NCI-H2029 treated with DMSO at 0.1 percent for 48 hours (cell line): ENCODE results near the gene TSPAN5.

ENCODE experiments used
- DNase-seq: peaks from one replicate; lab custom pipeline; 2025; lab: John Stamatoyannopoulos, UW

The TSPAN5 gene

DNA sequence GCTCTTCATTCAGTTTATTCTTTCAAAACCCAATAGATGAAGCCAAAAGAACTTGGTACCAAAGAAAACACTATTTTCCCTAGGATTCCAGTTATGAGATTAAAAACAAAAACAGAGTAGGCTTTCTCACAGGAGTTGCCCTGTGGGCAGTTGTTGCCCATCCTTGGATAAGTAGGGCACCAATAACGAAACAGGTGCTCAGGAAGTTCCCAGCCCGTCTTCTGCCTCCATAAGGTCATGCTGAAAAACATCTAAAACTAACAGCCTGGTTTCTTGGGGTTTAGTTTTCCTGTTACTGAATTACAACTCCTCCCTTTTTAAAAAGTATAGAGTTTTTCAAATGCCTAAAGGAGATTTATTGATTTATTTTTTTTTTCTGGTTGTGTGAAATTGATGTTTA lies 14.7 kb downstream of the TSPAN5 start:
- DNase-seq = no peak

DNA sequence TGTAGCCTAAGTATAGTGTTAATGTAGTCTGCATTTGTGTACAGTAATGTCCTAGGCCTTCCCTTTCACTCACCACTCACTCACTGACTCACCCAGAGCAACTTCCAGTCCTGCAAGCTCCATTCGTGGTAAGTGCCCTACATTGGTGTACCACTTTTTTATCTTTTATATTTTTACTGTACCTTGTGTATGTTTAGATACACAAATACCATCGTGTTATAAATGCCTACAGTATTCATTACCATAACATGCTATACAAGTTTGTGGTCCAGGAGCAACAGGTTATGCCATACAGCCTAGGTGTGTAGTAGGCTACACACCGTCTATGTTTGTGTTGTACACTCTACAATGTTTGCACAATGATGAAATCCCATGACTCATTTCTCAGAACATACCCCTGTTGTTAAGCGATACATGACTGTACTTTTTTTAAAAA lies 15.4 kb downstream of the TSPAN5 start:
- DNase-seq = no peak

DNA sequence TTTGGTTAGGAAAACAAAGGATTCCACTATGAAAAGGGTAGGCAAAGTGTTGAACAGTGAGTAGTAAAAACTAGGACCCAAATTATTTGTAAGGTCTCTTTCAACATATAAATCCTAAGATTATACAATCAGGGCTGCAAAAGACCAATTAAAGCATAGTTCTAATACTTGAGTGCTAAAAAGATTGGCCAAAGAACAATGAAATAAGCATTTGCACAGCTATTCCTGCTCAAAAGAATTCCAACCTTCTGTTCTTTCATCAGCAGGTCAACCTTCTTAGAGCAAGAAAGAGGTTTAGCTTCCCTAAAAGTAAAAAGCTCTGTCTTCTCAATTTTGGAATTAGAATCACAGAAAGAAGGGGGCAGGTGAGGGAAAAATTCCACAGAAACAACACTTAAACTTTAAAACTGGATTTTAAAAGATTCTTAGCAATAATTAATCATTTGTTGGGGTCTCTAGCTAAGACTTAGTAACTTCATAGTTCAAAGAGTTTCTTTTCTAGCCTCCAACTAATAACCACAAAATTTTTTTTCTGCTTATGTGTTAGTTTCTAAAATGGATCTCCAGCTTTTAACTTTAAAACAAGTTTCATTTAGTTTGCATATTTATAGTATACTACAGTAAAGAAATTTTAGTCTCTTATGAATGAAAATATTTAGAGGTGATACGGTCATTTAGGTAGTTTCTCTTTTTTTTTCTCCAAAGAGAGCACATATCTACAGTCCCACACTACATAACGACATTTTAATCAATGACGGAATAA lies 16.3 kb downstream of the TSPAN5 start:
- DNase-seq = no peak

DNA sequence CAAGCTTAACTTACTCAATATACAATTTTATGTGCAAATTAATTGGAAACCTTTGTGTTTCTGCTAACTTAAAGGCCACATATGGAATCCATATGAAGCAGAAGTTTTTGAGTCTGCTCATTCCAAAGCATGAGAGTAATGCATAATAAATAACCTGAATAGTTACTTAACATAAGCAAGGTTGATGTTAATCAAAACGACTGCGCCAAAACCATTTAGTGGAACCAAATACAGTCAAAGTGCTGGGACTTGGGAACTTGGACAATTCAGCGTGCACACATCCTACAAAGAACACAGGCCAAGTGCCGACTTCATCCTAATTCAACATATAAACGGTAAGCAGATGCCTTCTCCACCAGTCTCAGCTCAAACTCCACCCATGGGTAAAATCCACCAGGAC lies 17.0 kb downstream of the TSPAN5 start:
- DNase-seq = no peak

DNA sequence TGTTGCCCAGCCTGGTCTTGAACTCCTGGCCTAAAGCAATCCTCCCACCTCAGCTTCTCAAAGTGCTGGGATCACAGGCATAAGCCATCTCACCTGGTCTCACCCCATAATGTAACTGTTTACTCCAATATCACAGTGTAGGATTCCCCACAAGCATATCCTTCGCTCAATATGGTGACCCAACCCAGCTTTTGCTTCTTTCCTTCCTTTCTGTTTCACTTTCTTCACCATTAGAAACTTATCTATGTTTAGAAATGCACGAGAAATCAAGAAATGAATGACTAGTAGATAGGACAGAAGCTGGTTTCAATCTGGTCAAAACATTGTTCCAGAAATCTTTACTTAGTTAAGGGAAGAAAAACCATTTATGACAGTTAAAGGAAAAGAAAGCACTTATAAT lies 18.9 kb downstream of the TSPAN5 start:
- DNase-seq = no peak

DNA sequence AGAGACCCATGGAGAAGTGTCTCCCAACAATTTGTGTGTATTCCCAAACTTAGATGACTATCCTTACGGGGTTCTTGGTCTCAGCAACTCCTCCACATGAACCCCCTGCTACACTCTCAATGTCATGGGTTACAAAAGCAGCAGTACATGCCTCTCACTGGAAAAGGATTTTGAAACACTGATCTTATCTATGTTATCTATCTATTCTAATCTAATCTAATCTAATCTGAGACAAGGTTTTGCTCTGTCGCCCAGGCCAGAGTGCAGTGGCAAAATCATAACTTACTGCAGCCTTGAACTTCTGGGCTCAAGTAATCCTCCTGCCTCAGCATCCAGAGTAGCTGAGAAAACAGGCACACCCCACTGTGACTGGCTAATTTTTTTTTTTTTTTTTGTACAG lies 19.3 kb downstream of the TSPAN5 start:
- no peak for DNase-seq

DNA sequence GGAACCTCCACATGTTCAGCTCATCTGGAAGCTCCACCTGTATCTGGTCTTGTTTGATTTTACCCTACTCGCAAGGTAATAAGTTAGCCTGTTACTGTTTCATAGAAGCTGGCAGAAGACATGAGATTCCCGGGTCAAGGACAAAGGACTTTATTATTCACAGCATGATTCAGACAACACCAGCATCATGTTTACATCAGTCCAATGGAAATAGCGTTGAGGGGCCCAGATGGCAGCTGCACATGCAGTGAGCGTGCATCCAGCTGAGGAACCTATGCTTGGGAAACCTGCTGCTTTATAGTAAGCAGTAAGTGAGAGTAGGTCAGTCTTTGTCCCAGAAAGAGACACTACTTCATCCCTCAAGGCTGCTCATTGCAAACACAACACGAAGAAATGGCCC lies 19.8 kb downstream of the TSPAN5 start:
- DNase-seq = no peak

DNA sequence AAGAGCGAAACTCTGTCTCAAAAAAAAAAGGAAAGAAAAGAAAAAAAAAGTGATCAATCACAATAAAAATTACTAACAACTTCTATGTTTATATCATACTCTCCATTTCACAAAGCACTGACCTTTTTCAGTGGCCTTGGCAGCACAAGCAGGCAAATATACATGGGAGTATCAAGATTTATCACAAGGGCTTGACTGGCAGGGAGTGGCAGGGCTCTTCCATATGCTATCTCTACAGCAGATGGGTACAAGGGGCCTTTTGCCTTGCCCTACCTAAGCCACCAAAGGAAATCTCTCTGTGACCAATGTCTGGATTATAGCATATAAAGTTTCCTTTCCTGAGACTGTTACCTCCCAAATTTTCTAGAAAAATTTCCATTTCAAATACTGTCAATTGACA lies 24.4 kb downstream of the TSPAN5 start:
- DNase-seq = no peak

DNA sequence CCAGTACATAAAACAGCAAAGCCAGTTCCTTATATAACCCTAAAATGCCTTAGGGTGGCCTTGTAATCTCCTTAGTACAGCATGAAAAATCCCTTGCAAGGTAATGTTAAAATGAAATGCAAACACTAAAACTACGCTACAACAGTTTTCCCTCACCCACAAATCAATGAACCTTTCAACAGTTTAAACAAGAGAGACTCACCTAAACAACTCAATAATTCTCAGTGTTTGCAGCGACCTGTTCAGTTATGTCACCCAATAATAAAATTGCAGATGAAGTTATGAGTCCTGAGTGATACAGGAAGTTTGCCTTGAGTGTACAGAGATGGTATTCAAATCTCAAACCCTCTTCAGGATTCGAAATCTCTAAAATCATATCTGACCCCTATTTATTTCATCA lies 25.3 kb downstream of the TSPAN5 start:
- DNase-seq = no peak

DNA sequence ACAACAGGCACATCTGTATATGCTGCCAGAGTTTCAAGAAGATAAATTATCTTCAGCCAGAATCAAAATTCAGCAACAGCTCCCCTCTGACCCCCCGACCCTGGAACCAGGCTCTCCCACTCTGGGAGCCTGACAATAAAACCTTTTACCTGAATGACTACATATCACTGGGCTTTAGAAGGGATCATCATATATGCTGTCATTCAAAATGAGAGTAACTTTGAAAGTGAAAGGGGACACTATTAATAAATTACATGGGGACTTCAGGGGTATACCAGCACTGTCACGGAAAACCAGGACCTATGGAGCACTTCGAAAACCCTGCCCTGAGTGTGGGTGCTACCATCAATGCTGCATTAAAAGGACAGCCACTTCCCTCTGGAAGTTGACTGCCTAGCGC lies 26.2 kb downstream of the TSPAN5 start:
- no peak for DNase-seq

DNA sequence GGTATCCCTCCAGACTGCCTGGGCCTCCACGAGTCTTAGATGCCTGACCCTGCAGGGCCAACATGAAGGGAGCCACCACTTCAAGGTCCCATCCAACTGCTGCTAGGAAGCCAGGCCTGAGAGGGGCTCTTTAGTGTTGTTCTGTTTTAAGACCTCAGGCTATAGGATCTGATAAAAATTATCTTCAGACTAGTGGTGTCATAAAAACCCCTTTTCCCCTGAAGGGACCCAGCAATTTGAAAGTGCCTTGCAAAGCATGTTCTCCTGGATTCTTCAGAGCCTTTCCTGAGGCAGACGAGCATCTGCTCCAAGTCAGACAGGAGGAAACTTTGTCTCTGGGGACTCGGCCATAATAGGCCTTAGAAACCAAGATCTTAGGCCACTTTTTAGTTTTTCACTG lies 26.9 kb downstream of the TSPAN5 start:
- no peak for DNase-seq

DNA sequence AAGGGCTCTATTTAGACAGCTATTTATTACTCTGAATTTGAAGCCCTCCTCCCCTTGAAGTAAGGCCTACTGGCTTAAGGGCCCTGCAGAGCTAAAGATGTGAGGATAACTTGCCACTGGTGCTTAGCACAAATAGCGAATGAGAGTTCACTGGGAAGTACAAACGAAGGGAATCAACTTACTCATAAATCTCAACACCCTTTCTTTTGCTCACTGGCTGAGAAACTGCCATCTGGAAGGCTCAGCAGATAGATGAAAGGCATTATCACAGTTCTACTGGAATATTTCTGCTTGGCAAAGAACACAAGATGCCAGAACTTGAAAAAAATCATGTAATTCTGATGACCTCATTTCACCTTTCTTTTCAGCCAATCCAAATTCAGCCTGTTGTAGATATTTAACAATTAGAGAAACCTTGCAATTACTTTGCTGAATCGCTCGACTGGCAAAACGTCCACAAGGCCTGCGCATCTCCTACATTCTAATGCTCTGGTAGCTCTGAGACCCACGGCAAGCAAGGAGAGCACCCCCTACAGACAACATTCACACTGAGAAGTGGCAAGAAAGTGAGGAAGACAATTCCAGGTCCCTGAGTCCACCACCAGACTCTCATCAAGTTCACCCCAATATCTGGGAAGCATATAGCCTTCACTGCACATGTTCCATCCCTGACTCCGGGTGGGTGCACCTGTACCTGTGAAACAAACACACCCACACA lies 27.5 kb downstream of the TSPAN5 start:
- no peak for DNase-seq

DNA sequence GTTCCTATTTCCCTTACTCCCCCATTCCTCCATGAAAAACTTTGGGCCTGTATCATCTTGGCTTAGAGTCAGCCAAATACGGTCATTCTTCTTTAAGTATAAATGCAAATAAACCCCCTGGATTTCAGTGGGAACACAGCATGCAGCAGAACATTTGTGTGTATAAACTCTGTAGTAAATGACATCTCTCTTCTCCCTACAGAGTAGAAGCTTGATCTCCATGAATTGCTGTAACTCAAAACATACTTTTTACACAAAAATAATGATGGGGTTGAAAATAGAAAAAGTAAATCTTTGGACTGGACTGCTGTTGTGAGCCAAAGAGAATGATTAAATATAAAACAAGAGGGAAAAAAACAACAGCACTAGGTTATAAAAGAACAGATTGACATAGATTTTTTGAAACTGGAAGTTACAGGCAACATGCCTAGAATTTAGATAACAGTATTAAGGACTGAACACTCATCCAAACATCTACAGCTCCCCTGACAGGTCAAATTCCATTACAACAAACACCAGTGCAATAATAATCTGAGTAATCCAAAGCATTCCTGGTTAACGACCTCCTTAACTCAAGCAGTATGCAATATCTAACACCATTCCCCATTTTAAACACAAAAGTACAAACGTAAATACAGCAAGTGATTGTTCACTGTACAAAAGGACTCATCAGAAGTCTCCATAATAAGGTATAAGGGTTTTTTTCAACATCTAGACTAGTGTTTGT lies 30.7 kb downstream of the TSPAN5 start:
- DNase-seq = no peak

DNA sequence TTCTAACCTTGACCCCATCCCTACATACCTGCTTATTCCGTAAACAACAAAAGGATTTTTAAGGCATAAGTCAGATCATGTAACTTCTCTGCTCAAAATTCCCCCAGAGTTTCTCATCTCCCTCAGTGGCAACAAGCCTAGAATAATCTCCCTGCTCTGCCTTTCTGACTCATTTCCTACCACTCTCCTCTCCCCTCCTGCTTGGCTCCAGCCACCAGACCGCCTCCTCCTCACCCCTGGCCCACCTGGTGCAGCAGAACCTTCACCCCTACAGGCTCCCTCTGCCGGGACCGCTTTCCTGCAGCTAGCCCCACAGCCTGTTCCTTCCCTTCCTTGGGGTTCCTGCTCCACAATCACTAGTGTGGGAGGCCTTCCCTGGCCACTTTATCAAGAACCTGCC lies 32.1 kb downstream of the TSPAN5 start:
- DNase-seq = no peak

DNA sequence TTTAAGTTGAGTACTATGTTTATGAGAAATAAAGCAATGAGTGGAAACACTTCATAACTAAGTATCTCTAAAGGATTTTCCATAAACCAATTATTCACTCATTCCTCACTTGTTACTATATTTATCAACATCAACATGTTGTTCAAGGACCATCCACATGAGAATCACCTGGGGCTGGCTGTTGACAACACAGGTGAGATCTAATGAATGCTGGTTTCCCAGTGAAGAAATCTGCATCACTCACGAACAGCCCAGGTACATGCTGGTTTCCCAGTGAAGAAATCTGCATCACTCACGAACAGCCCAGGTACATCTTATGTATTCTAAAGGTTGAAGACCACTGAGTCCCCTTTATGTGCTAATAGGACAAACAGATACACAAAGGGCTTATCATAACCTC lies 32.5 kb downstream of the TSPAN5 start:
- DNase-seq = no peak

DNA sequence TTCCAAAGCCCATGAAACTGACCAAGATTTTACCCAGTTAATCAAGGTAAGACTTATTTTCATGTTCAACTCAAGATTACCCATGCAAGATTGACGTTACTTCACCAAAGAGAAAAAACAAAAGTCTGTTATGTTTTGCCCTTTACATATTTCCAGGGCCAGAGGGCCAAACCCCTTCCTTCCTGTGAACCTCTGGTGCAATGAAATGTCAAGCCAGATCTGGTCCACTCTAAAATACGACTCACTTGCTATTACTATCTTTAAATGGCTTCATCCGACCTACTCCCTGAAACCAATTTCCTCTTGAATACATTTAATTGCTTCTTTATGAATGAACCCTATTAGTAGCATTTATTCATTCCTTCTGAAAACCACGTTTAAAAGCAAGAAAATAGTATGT lies 33.0 kb downstream of the TSPAN5 start:
- DNase-seq = no peak

DNA sequence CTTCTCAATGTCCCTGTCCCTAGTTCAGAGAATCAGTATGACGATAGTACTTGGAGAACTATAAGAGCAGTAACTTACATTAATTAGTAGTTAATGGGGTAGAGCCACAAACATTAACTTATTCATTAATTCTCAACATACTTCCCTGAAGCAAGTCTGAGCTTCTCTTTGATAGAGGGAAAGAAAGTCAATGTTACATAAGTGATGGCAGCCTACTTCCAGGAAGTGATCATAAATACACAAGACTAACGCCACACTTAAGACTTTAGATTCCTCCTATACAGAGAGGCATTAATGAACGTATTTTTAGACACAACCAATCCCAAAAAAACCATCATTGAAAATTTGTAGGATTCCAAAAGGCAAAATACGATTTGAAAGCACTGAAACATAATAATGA lies 33.8 kb downstream of the TSPAN5 start:
- DNase-seq = no peak

DNA sequence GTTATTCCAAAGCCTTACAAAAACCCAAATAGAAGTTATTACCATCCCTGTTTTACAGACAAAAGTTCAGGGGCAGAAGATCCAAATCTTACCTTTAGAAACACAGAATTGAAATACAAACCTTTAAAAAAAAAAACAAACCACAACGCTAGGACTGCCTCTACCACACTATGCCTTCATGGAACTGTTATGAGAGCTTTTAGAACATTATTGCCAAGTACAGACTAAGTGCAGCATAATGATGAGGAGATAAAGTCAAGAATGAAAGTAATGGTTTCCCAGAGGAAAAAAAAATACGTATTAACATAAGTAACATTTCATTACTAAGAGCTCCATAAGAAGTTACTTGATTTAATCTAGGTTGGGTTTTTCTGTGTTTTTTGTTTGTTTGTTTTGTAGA lies 34.3 kb downstream of the TSPAN5 start:
- DNase-seq = no peak

DNA sequence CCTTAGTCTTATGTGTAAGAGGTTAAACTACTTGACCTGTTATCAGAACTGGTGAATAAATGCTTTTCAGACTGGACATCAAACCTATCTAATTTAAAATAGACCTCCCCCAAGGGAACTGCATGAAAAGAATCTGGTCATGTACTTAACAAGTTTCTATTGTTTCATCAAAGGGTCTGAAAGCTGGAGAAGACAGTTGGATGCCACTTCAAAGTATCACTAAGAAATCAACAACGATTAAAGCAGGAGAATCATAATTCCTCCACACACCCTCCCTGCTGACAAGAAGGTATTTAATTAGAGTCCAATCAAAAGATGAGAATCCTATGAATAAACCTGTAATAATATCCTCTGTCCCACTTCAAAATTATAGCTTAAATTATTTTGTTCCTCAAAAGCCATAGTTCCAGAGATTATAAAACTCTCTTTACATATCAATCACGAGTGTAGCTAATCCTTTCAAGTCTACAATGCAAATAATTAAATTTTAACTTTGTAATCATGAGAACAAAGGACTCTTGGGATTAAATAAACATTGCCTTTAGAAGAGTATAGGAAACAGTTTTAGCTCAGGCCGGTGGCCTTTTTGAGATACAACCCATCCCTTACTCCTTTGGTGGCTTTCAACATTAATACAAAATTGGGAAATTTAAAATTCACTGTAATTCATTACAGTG lies 35.1 kb downstream of the TSPAN5 start:
- no peak for DNase-seq

DNA sequence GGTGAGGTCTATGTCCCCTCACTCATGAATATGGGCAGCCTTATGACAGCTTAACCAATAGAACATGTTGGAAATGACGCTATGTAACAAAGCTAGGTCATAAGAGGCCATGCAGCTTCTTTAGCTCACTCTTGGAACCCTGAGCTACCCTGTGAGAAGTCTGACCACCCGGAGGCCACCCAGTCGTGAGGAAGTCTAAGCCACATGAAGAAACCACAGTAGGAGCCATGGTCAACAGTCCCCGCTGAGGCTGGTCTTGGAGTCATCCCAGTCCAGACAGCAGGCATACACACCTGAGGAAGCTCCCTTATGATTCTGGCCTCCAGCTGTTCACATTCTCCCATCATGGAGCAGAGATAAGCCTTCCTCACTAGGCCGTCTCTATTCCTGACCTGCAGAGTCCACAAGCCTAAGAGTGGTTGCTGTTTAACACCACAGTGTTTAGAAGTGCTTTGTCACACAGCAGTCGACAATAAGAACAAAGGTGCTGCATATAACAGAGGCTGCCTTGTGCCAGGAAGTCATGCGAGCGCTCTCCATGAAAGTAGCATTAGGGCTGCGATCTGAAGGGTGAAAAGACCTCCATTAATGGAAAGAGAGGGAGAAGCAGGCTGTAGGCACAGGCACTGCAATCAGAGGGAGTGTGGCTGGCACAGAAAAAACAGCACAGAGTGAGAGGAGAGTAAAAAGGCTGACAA lies 38.2 kb downstream of the TSPAN5 start:
- DNase-seq = no peak

DNA sequence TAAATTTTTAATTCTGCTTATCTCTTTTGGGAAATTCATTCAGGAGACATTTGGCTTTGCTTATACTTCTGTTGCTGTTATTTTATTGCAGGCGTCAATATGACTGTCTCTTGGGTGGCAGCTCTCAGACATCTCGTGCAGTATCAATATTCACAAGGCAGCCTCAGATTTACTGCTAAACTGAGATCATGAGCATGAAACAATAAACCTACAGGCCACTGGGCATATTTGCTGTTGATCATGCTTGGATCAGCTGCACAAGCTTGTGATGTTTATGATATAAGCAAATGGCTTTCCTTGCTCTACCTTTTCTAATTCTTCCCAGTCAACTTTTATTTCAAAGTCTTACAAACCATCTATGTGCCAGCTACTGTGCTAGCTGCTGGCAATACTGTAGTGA lies 39.2 kb downstream of the TSPAN5 start:
- DNase-seq = no peak

DNA sequence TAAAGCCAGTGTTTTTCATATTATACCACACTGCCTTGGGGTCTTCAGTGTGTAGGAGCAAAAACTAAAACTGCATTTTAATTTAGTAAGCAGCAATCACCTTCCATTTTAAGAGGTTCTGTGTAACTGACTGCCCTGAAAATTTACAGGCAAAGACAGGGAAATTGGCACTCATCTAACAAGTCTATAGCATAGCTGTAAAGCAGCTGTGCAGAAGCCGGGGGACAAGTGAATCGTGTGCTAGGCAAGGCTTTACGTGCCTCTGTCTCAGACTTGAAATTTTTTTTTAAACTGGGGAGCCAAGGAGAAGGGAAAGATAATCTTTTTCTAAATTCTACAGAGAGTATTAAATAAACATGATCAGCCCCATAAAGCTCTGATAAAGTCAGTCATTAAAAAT lies 39.7 kb downstream of the TSPAN5 start:
- DNase-seq = no peak
